Stimulated activated CD8-positive, alpha-beta memory T cell treated with anti-CD3 and anti-CD28 coated beads, Interleukin-15, amount 100 ng/mL, for 1 hour (primary cell): ENCODE results near the gene YIPF4.
"Not testable (repeated sequence)": the region's sequence is repeated elsewhere in the genome, so short reads cannot be mapped to it uniquely, and the experiment has no call there.

Experiments
- DNase-seq: peaks from one replicate; pipeline ENCODE4 v3.0.0-alpha.2; 2020; ENCODE audit warnings: low read depth

Gene YIPF4

GRCh38 chr2:32277674-32278477, at the start of gene YIPF4:
Gene YIPF4, plus strand, starts transcription at chr2:32277904. Its CDS starts 252 bp downstream, at chr2:32278156.
- DNase-seq = peak; percentile 82

- DNase-seq = no peak
Measured at GRCh38 chr2:32228181-32228580, 49.5 kb upstream of the YIPF4 start.

- DNase-seq = no peak
Measured at GRCh38 chr2:32229635-32230034, 48.1 kb upstream of the YIPF4 start.

GRCh38 chr2:32231959-32232358, 45.7 kb upstream of the YIPF4 start:
- DNase-seq = no peak

DNA sequence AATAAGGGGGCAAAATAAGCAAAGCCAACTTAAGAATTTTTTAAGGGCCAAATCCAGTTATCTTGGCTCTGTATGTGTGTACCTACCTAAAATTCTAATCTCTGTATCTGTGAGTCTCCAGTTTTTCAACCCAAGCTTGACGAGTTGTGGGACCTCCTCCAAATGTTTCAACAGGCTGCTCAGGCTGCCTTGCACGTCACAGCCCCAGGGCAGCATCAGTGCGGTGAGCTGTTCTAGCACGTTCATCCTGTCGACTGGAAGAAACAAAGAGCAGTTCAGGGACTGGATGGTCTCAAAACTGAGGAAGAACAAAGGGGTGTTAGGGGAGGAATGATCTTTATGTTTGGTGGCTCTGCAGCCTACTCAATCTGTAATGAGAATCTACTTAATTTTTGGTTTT, 42.4 kb upstream of the YIPF4 start:
- no peak for DNase-seq

- no peak for DNase-seq
Measured at GRCh38 chr2:32237488-32237887, 40.2 kb upstream of the YIPF4 start.

DNA sequence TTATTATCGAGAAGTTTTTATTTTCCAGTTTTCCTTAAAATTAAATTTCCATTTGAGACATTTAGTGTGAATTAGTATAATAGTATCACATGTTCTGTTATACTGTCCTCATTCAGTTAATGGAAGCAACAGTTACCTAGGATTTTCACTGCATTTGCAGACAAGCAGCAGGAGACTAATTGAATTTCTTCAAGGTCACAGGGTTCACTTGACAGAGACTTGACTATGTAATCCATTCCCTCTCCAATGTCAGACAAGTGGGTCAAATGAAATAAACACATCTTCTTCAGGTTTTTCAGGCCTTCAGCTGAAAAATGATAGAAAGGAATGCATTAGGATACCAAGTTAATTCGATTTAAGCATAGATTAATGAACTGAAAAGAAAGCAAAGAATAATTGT, 39.7 kb upstream of the YIPF4 start:
- no peak for DNase-seq

GRCh38 chr2:32242331-32242730, 35.4 kb upstream of the YIPF4 start:
- no peak for DNase-seq

GRCh38 chr2:32246911-32247310, 30.8 kb upstream of the YIPF4 start:
- DNase-seq = no peak

GRCh38 chr2:32248299-32248698, 29.4 kb upstream of the YIPF4 start:
- no peak for DNase-seq

DNA sequence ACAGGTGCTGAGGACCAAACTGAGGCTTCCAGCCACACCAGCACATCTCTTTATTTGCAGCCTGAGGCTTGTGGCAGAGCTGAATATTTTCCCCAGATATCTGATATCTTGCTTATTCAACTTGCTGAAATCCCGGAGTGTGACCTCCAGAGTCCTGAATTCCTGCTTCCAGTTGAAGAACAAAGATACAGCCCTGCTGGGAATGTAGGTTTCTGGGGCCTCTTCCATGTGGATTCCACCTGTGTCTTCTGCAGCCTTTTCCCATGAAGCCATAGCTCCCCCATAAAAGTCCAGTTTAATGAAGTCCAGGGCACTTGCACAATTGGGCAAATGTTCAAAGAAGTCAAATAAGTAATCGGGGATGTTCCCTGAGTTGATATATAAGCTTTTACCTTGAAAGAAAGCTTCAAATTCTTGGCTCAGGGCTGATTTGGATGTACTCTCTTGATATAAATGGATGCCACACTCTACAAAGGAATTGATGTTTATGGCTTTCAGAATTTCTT, 27.9 kb upstream of the YIPF4 start:
- no peak for DNase-seq

GRCh38 chr2:32250290-32250689, 27.4 kb upstream of the YIPF4 start:
- DNase-seq = no peak

GRCh38 chr2:32258242-32258641, 19.5 kb upstream of the YIPF4 start:
- DNase-seq = no peak

- no peak for DNase-seq
Measured at GRCh38 chr2:32260376-32260775, 17.3 kb upstream of the YIPF4 start.

DNA sequence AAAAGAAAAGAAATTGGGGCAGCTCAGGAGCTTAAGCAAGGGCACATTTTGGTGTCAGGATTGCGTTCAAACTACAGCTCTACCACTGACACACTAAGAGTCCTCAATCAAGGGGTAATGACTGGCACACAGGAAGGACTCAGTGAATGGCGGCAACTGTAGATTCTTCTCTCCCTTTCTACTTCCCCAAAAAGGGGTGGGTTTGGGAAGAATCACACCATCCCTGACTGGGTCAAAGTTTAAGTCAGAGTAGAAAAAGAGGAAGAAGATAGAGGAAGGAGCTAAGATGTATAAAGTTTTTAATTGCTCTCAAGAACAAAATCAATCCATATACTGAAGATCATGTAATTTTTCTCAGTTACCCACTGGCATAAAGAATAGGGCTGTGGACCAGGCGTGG, 15.6 kb upstream of the YIPF4 start:
- no peak for DNase-seq

GRCh38 chr2:32264422-32265105, 13.1 kb upstream of the YIPF4 start, which contains the start of gene NLRC4:
Gene NLRC4, minus strand, starts transcription at chr2:32264886. Its CDS starts 8,111 bp downstream, at chr2:32256775.
- DNase-seq = no peak

DNA sequence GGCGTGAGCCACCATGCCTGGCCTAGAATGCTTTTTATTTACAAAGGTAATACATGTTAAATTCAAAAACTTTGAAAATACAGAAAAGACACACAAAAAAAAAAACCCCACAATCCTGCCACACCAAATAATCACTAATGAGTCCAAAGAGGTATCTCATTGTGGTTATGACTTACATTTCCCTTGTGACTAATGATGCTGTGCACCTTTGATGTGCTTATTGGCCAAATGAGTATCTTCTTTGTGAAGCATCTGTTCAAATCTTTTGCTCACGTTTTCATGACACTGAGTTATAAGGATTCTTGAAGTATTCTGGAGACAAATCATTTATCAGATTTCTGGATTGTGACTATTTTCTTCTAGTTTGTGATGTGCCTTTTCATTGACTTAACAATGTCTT, 6.6 kb upstream of the YIPF4 start:
- no peak for DNase-seq

GRCh38 chr2:32272279-32272678, 5.4 kb upstream of the YIPF4 start:
- no peak for DNase-seq

DNA sequence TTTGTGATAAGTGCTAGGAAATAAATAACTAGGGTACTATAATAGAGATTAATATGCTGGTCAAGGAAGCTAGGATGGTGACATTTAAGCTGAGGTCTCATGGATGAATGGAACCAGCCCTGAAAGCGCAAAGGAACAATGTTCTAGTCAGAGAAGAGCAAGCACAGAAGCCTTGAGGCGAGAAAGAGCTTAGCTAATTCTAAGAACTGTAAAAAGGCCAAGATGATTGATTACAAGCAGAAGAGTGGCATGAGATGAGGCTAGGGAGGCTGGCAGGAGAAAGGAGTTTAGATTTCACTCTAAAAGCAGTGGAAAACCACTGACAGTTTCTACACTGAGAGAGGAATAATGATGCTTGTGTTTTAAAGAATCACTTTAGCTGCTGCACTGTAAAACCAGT, 3.4 kb upstream of the YIPF4 start:
- DNase-seq = no peak

GRCh38 chr2:32275790-32276189, 1.9 kb upstream of the YIPF4 start:
- DNase-seq = not testable (repeated sequence)

DNA sequence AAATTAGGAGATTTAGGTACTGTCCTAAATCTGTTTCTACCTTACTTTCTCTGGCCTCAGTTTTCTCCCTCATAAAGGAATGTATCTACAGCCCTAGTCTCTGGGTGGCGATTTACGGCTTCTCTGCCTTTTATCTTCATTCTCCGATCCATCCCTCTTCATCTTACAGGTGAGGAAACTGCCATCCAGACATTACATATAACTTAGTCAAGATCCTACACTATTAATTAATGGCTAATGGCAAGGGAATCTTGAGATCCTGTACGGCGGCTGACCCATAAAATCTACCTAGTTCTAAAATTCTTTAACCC, 386 bp upstream of the YIPF4 start:
- DNase-seq = no peak

- no peak for DNase-seq
Measured at GRCh38 chr2:32278478-32278853, 762 bp downstream of the YIPF4 start.

GRCh38 chr2:32284321-32284720, 6.6 kb downstream of the YIPF4 start:
- no peak for DNase-seq
